HepG2 (cell line): ENCODE data around the gene STK10. TPM values are rescaled to one million over a fixed set of nuclear protein-coding genes. Genes with fewer than 3 reads are reported as not detected.

Experiments used
- ATAC-seq: fragments of 200-7000 bp; cut with Tn5 transposase; 3 replicates; pipeline ENCODE4 v1.9.1; 2020; ENCODE audit warnings: mild to moderate bottlenecking, moderate library complexity
- BruUV-seq: library from RNA; stranded (reverse); fragments of 400-500 nt; replicated peaks from 2 replicates; lab custom pipeline; 2021; lab: Mats Ljungman, UMichigan
- CTCF ChIA-PET: fragments of 300-600 bp; formaldehyde crosslinking; extraction: SDS; loops from one replicate; lab custom pipeline; 2021; ENCODE audit warnings: low total read pairs, inconsistent platforms, low intra/inter-chr PET ratio; lab: Yijun Ruan, JAX
- POLR2A ChIA-PET: fragments of 350-600 bp; sonication (Branson Sonifier 250); formaldehyde crosslinking; loops from one replicate; lab custom pipeline; 2020; ENCODE audit warnings: antibody characterized with exemption, inconsistent platforms; lab: Yijun Ruan, JAX
- DNase-seq: peaks from one replicate; pipeline ENCODE4 v3.0.0-alpha.2; 2015; ENCODE audit warnings: low spot score
- FAIRE-seq: peaks from 3 replicates; lab custom pipeline; 2011; peaks lifted over from hg19 to GRCh38; lab: Jason Lieb, UNC
- H2AFZ ChIP-seq: one replicate; pipeline ENCODE4 v1.6.1; 2011; ENCODE audit warnings: low read length, inconsistent platforms
- H3K27ac ChIP-seq: fragments of 300-600 bp; 3 replicates; pipeline ENCODE4 v1.8.0; 2011; ENCODE audit warnings: mixed run types, mild to moderate bottlenecking, mixed read lengths, low read length, inconsistent platforms; ENCODE audit not compliant: insufficient read depth; ENCODE audit errors: extremely low read length
- H3K27me3 ChIP-seq, 2 experiments: fragments of 200-600 bp in 1 of 2; 2 replicates in 1 of 2; 3 replicates in 1 of 2; pipeline versions ENCODE4 v1.6.0 to v1.8.0; 2011; ENCODE audit warnings: low read length in 2 of 2, mild to moderate bottlenecking in 2 of 2, moderate library complexity in 2 of 2, inconsistent platforms in 1 of 2; ENCODE audit not compliant: insufficient read depth in 2 of 2, control insufficient read depth in 1 of 2
- H3K36me3 ChIP-seq, 2 experiments: fragments of 200-600 bp in 1 of 2; replicated peaks in 1 of 2; 2 replicates in 1 of 2; 3 replicates in 1 of 2; pipeline versions ENCODE4 v1.5.1 to v1.8.0; 2011; ENCODE audit warnings: low read length in 2 of 2, inconsistent platforms in 1 of 2; ENCODE audit not compliant: insufficient read depth in 2 of 2, control insufficient read depth in 1 of 2
- H3K4me1 ChIP-seq: 2 replicates; pipeline ENCODE4 v1.5.1; 2012; ENCODE audit warnings: low read length, inconsistent platforms; ENCODE audit not compliant: insufficient read depth
- H3K4me2 ChIP-seq: 2 replicates; pipeline ENCODE4 v1.6.0; 2011; ENCODE audit warnings: low read depth, low read length, inconsistent platforms
- H3K4me3 ChIP-seq, 3 experiments: fragments of 200-600 bp in 1 of 3; sonication (generic), shearing (Covaris generic) in 1 of 3; replicated peaks in 1 of 3; 2 replicates each; pipeline ENCODE4 v1.5.1; 2011 to 2016; ENCODE audit warnings: low read length in 3 of 3, inconsistent platforms in 2 of 3, low read depth in 2 of 3, mild to moderate bottlenecking in 2 of 3, control low read depth in 1 of 3, mixed read lengths in 1 of 3; ENCODE audit not compliant: insufficient read depth in 1 of 3
- H3K79me2 ChIP-seq: one replicate; pipeline ENCODE4 v1.6.1; 2011; ENCODE audit warnings: low read length, inconsistent platforms; ENCODE audit not compliant: insufficient read depth
- H3K9ac ChIP-seq: 2 replicates; pipeline ENCODE4 v1.6.0; 2011; ENCODE audit warnings: mild to moderate bottlenecking, low read depth, low read length, inconsistent platforms; ENCODE audit not compliant: insufficient read depth
- H3K9me3 ChIP-seq: 2 replicates; pipeline ENCODE4 v1.5.1; 2012; ENCODE audit warnings: mild to moderate bottlenecking, low read length
- H4K20me1 ChIP-seq: 2 replicates; pipeline ENCODE4 v1.6.0; 2011; ENCODE audit warnings: inconsistent platforms, mild to moderate bottlenecking, low read length, moderate library complexity; ENCODE audit not compliant: insufficient read depth
- ATAD3A ChIP-seq: sonication (generic); formaldehyde crosslinking; IDR thresholded peaks from 2 replicates; pipeline ENCODE4 v1.4.0; 2020; ENCODE audit warnings: missing genetic modification reagents
- CEBPB ChIP-seq: IDR thresholded peaks from 2 replicates; pipeline ENCODE4 v1.6.1; 2011; ENCODE audit warnings: low read depth, low read length, improper control_type of control experiment, borderline replicate concordance
- MED1 ChIP-seq: sonication (generic); formaldehyde crosslinking; IDR thresholded peaks from 2 replicates; pipeline ENCODE4 v1.4.0; 2020; ENCODE audit warnings: missing genetic modification reagents
- NFYB ChIP-seq: sonication (generic); formaldehyde crosslinking; IDR thresholded peaks from 2 replicates; pipeline ENCODE4 v1.4.0; 2020; ENCODE audit warnings: missing genetic modification reagents
- SKI ChIP-seq: fragments of 450-650 bp; IDR thresholded peaks from one replicate; pipeline ENCODE4 v1.6.1; 2018; ENCODE audit warnings: mild to moderate bottlenecking; ENCODE audit not compliant: partially characterized antibody
- ZBTB21 ChIP-seq: sonication (generic); formaldehyde crosslinking; IDR thresholded peaks from 2 replicates; pipeline ENCODE4 v1.4.0; 2020; ENCODE audit warnings: missing genetic modification reagents
- ZNF230 ChIP-seq: sonication (generic); formaldehyde crosslinking; IDR thresholded peaks from 2 replicates; pipeline ENCODE4 v1.4.0; 2020; ENCODE audit warnings: mild to moderate bottlenecking, missing genetic modification reagents
- ZNF317 ChIP-seq: sonication (generic); formaldehyde crosslinking; IDR thresholded peaks from 2 replicates; pipeline ENCODE4 v1.5.0; 2020; ENCODE audit warnings: mild to moderate bottlenecking, missing genetic modification reagents
- WGBS: methylation state at CpG from one replicate; pipeline ENCODE4 v1.1.6; 2017; ENCODE audit warnings: low lambda C conversion rate; 5-methylcytosine and 5-hydroxymethylcytosine counted together
- in situ Hi-C: cut with HindIII; loops from 2 replicates; pipeline ENCODE4 v1.10.0; 2017; ENCODE audit warnings: low pct_unique_long_range_greater_than_20kb; ENCODE audit not compliant: extremely low pct_ligation_motif_present
- intact Hi-C: fragments of 100-400 bp; cut with micrococcal nuclease; formaldehyde crosslinking; loops from one replicate; pipeline ENCODE4 v1.10.0; 2022; ENCODE audit not compliant: unreplicated experiment
- polyA plus RNA-seq, 8 experiments: library from polyadenylated mRNA; depleted of rRNA in 3 of 8; stranded (reverse) in 7 of 8; unstranded in 1 of 8; fragments of >200 nt; fragmentation: Illumina TruSeq in 4 of 8; extraction: Trizol in 4 of 8; gene quantifications; 2 replicates each; pipeline versions ENCODE4 v1.2.1 to v1.2.3, GENCODE V29; 2011 to 2016; ENCODE audit warnings: low read depth in 4 of 8, missing spikeins in 1 of 8, mixed read lengths in 1 of 8; ENCODE audit not compliant: insufficient read depth in 1 of 8
- total RNA-seq, 5 experiments: library from RNA; depleted of rRNA; stranded (reverse); fragments of >200 nt; fragmentation: Illumina TruSeq; extraction: Trizol; gene quantifications; 2 replicates each; pipeline ENCODE4 v1.2.3, GENCODE V29; 2016; ENCODE audit warnings: low read depth in 1 of 5
- TF ChIP-seq, protein P1 (sequence below): sonication (generic); formaldehyde crosslinking; IDR thresholded peaks from 2 replicates; pipeline ENCODE4 v1.5.0; 2020; ENCODE audit warnings: missing genetic modification reagents
- TF ChIP-seq, protein P2 (sequence below): IDR thresholded peaks from 2 replicates; pipeline ENCODE4 v1.6.1; 2016; ENCODE audit warnings: mild to moderate bottlenecking

STK10 gene
- total and polyA plus RNA-seq, 2 of the 13 experiments (the other 11 are each of a cell fraction or from before 2014, with no cell fraction given) = 7.0 to 7.2 TPM

DNA sequence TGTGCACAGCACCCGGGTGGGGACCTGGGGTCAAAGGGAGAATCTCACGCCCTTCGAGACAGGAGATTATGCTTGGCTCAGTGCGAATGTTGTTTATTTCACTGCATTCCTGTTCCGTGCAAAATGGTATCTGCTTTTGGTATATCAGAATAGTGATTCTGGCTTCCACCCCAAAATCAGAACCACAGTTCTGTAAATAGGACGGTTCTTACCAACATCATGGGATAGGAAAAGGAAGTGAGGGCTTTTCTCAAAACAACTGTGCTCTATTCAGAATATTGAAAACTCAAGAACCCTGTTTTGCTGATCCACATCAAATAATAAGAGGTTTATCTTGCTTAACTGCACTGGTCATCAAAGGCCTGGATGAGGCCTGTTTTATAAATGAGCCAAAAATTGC is 129.9 kb downstream of the STK10 start (continued):
- TF ChIP-seq, protein P1, sequence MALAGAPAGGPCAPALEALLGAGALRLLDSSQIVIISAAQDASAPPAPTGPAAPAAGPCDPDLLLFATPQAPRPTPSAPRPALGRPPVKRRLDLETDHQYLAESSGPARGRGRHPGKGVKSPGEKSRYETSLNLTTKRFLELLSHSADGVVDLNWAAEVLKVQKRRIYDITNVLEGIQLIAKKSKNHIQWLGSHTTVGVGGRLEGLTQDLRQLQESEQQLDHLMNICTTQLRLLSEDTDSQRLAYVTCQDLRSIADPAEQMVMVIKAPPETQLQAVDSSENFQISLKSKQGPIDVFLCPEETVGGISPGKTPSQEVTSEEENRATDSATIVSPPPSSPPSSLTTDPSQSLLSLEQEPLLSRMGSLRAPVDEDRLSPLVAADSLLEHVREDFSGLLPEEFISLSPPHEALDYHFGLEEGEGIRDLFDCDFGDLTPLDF (CRISPR knock-in tag) = no peak
- TF ChIP-seq MED1 (CRISPR knock-in tag) = no peak
- TF ChIP-seq ATAD3A (CRISPR knock-in tag) = no peak
- no peak for TF ChIP-seq ZNF317
- TF ChIP-seq SKI = no peak

DNA sequence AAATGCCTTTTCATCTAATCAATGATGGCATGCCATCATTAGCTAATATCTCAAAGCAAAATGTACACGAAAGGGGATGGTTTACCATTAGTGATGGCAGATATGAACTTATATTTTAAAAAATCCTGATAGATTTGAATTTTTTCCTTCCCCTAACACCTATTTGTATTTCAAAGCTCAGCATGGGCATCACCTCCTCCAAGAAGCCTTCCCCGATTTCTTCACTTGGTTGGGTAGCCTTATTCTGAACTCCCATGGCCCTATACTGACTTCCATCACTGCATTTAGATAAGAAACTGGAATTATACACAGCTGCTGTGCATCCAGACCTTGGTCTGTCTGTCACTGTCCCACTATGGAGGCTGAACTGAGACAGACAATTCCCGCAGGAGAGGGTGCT is 132.0 kb downstream of the STK10 start:
- POLR2A ChIA-PET = no interaction called here
- H4K20me1 ChIP-seq = no peaks in the 10 kb centered on the region

More for the DNA sequence above, 132.0 kb downstream of the STK10 start:
- Histone ChIP-seq H3K9ac (no peak overlapping the region), H3K4me1 (no peaks in the 10 kb centered on the region), H2AFZ (no peak overlapping the region), H3K9me3 (no peaks in the 10 kb centered on the region), H3K4me3 (no peak overlapping the region), H3K27ac (no peak overlapping the region), H3K36me3 (peaks cover 2 to 4% of the 10 kb centered on the region in 2 experiments; a peak in 3 of 5 replicates), H3K4me2 (no peak overlapping the region), H3K79me2 (no peaks in the 10 kb centered on the region), H3K27me3 (no peaks in the 10 kb centered on the region)
- intact Hi-C loops = no loop called here
- DNase-seq (no peak), ATAC-seq (no peak), FAIRE-seq (no peak)
- CTCF ChIA-PET = no interaction called here
- TF ChIP-seq CEBPB = no peak
- TF ChIP-seq, protein P2, sequence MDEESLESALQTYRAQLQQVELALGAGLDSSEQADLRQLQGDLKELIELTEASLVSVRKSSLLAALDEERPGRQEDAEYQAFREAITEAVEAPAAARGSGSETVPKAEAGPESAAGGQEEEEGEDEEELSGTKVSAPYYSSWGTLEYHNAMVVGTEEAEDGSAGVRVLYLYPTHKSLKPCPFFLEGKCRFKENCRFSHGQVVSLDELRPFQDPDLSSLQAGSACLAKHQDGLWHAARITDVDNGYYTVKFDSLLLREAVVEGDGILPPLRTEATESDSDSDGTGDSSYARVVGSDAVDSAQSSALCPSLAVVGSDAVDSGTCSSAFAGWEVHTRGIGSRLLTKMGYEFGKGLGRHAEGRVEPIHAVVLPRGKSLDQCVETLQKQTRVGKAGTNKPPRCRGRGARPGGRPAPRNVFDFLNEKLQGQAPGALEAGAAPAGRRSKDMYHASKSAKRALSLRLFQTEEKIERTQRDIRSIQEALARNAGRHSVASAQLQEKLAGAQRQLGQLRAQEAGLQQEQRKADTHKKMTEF = no peak
- TF ChIP-seq ZNF230 (CRISPR knock-in tag) = no peak
- TF ChIP-seq ZBTB21 (CRISPR knock-in tag) = no peak
- no peak for TF ChIP-seq NFYB (CRISPR knock-in tag)
- BruUV-seq = no TSS peak
- in situ Hi-C loops = no loop called here
- WGBS = 95% methylated on average over 3 of the region's 3 CpGs
